ENCODE measurements around the gene WDR38. TPM values are rescaled to one million over a fixed set of nuclear protein-coding genes. Genes with fewer than 3 reads are reported as not detected.

The WDR38 gene
- total and polyA plus RNA-seq, 9 of the 15 experiments (the other 6 are each of a cell fraction or from before 2014, with no cell fraction given), result not detected

- ChIA-PET CTCF (ENCODE audit: low intra/inter-chr PET ratio) (no interaction called here), POLR2A (interaction anchor here (2.8 kb wide), 1 partner anchor 12 kb away, joined by 18 read pairs; no protein-coding TSS in a partner anchor)
- Histone ChIP-seq H4K20me1 (replicated peaks; ENCODE audit: control insufficient read depth, insufficient read depth, low read length) (no peaks in the 10 kb centered on the region), H2AFZ (ENCODE audit: low read depth, low read length) (no peak overlapping the region), H3K9me1 (ENCODE audit: control insufficient read depth, insufficient read depth, low read length) (peaks cover 4% of the 10 kb centered on the region), H3K79me2 (ENCODE audit: control insufficient read depth, insufficient read depth, low read length) (no peaks in the 10 kb centered on the region), H3K9ac (ENCODE audit: insufficient read depth in 1 of 2, low read depth in 2 of 2, low read length in 2 of 2) (peak overlapping the region in 1 of 2 experiments; percentile 54; a peak in 1 of 4 replicates), H3K4me3 (no peak overlapping the region), H3K9me3 (replicated peaks; ENCODE audit: control insufficient read depth, insufficient read depth, low read depth, low read length) (no peaks in the 10 kb centered on the region), H3K36me3 (ENCODE audit: control insufficient read depth, insufficient read depth, low read length) (peaks cover 65% of the 10 kb centered on the region; the same call in 2 of the 3 replicates), H3K27ac (ENCODE audit: extremely low read depth, low read depth, low read length) (no peak overlapping the region), H3K4me1 (replicated peaks in 1 of 2; ENCODE audit: control insufficient read depth in 2 of 2, insufficient read depth in 2 of 2, low read length in 2 of 2) (0 out of 5 replicates have a peak, but pooled peaks cover 0 to 3% of the 10 kb centered on the region in 2 experiments), H3K27me3 (ENCODE audit: control insufficient read depth in 2 of 2, insufficient read depth in 2 of 2, low read length in 2 of 2) (no peaks in the 10 kb centered on the region), H3K4me2 (ENCODE audit: insufficient read depth, low read length) (no peak overlapping the region)
- TF ChIP-seq HIVEP1 (CRISPR knock-in tag; IDR thresholded peaks at IDR 0.05) (no peak), NR1H2 (CRISPR knock-in tag; IDR thresholded peaks at IDR 0.05) (no peak), U2AF2 (optimal IDR thresholded peaks at IDR 0.05; ENCODE audit: low read depth, low read length) (no peak), ZBTB12 (CRISPR knock-in tag; IDR thresholded peaks at IDR 0.05) (no peak), EGR1 (conservative IDR thresholded peaks at IDR 0.05) (no peak), BRD4 (IDR thresholded peaks at IDR 0.05) (no peak), GTF2A2 (tag; IDR thresholded peaks at IDR 0.05) (no peak), GABPA (tag; conservative IDR thresholded peaks at IDR 0.05; ENCODE audit: low read depth) (no peak), ZNF395 (CRISPR knock-in tag; IDR thresholded peaks at IDR 0.05) (no peak), TRIM24 (IDR thresholded peaks at IDR 0.05) (no peak), ZNF717 (CRISPR knock-in tag; IDR thresholded peaks at IDR 0.05) (no peak), SIX5 (IDR thresholded peaks at IDR 0.05; ENCODE audit: borderline replicate concordance in 1 of 2, insufficient read depth in 1 of 2, low read depth in 1 of 2, low read length in 2 of 2) (no peak), POLR2G (IDR thresholded peaks at IDR 0.05; ENCODE audit: low read depth, low read length) (no peak), RCOR1 (IDR thresholded peaks at IDR 0.05; ENCODE audit: borderline replicate concordance in 1 of 2, low read depth in 2 of 2, low read length in 2 of 2) (no peak), LCOR (CRISPR knock-in tag; IDR thresholded peaks at IDR 0.05) (no peak), ERF (CRISPR knock-in tag; IDR thresholded peaks at IDR 0.05) (no peak), RUNX1 (IDR thresholded peaks at IDR 0.05; ENCODE audit: low read depth) (no peak), POLR2H (tag; IDR thresholded peaks at IDR 0.05; ENCODE audit: low read depth) (no peak)
- TF ChIP-seq, protein P1, sequence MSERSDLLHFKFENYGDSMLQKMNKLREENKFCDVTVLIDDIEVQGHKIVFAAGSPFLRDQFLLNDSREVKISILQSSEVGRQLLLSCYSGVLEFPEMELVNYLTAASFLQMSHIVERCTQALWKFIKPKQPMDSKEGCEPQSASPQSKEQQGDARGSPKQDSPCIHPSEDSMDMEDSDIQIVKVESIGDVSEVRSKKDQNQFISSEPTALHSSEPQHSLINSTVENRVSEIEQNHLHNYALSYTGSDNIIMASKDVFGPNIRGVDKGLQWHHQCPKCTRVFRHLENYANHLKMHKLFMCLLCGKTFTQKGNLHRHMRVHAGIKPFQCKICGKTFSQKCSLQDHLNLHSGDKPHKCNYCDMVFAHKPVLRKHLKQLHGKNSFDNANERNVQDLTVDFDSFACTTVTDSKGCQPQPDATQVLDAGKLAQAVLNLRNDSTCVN (CRISPR knock-in tag; IDR thresholded peaks at IDR 0.05), result no peak
- TF ChIP-seq, protein P2, sequence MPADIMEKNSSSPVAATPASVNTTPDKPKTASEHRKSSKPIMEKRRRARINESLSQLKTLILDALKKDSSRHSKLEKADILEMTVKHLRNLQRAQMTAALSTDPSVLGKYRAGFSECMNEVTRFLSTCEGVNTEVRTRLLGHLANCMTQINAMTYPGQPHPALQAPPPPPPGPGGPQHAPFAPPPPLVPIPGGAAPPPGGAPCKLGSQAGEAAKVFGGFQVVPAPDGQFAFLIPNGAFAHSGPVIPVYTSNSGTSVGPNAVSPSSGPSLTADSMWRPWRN (IDR thresholded peaks at IDR 0.05; ENCODE audit: low read depth), result no peak
- no peak for FAIRE-seq
- BruUV-seq (replicated peaks), result no TSS peak
- 91% methylated on average over 13 of the region's 13 CpGs for WGBS (ENCODE audit: insufficient coverage, low coverage, missing lambda C conversion rate)
- ATAC-seq, result no peak
- no peak for DNase-seq (ENCODE audit: extremely low read depth in 1 of 4, low spot score in 3 of 4)
- in situ Hi-C loops (cut with MboI), result loop anchor here (10.0 kb wide), 1 partner anchor 1016 kb away; no protein-coding TSS in a partner anchor
- intact Hi-C loops (cut with micrococcal nuclease), result no loop called here
These were observed 35.7 kb downstream of the WDR38 start for GRCh38 chr9:124889006-124889405.

Data from K562 (cell line).